Measurements from ENCODE around the gene BCL2L13.
A peak's percentile ranks its signal among the peaks of the same experiment; 100 is the strongest.

BCL2L13 gene

GRCh38 chr22:17705546-17705945 is 67.0 kb downstream of the BCL2L13 start:
- TF ChIP-seq CTCF (conservative IDR thresholded peaks at IDR 0.05; ENCODE audit: low read length), result no peak
- no peak overlapping the region for H3K4me3 ChIP-seq (ENCODE audit: low read length)
- no peak for DNase-seq (ENCODE audit: low read depth)

- peak; percentile 91 for DNase-seq (ENCODE audit: low read depth)
- peak overlapping the region; percentile 59 for H3K4me3 ChIP-seq (ENCODE audit: low read length)
- no peak for TF ChIP-seq CTCF (conservative IDR thresholded peaks at IDR 0.05; ENCODE audit: low read length)
Measured at GRCh38 chr22:17705951-17706900, 67.7 kb downstream of the BCL2L13 start.

GRCh38 chr22:17706947-17707346 is 68.4 kb downstream of the BCL2L13 start:
- TF ChIP-seq CTCF (conservative IDR thresholded peaks at IDR 0.05; ENCODE audit: low read length), result no peak
- DNase-seq (ENCODE audit: low read depth), result no peak
- peak overlapping the region; percentile 59 for H3K4me3 ChIP-seq (ENCODE audit: low read length)

GRCh38 chr22:17707526-17707925 is 69.0 kb downstream of the BCL2L13 start:
- peak; percentile 17 for DNase-seq (ENCODE audit: low read depth)
- TF ChIP-seq CTCF (conservative IDR thresholded peaks at IDR 0.05; ENCODE audit: low read length), result no peak
- H3K4me3 ChIP-seq (ENCODE audit: low read length), result peak overlapping the region; percentile 59

GRCh38 chr22:17710023-17710422 is 71.5 kb downstream of the BCL2L13 start:
- DNase-seq (ENCODE audit: low read depth), result no peak

GRCh38 chr22:17712441-17712840 is 73.9 kb downstream of the BCL2L13 start:
- peak; percentile 23 for DNase-seq (ENCODE audit: low read depth)
- TF ChIP-seq CTCF (conservative IDR thresholded peaks at IDR 0.05; ENCODE audit: low read length), result no peak
- no peak overlapping the region for H3K4me3 ChIP-seq (ENCODE audit: low read length)

More at GRCh38 chr22:17710023-17710422, 71.5 kb downstream of the BCL2L13 start:
- no peak overlapping the region for H3K4me3 ChIP-seq (ENCODE audit: low read length)
- no peak for TF ChIP-seq CTCF (conservative IDR thresholded peaks at IDR 0.05; ENCODE audit: low read length)

GRCh38 chr22:17716529-17716928 is 78.0 kb downstream of the BCL2L13 start:
- no peak for DNase-seq (ENCODE audit: low read depth)
- TF ChIP-seq CTCF (conservative IDR thresholded peaks at IDR 0.05; ENCODE audit: low read length), result no peak
- H3K4me3 ChIP-seq (ENCODE audit: low read length), result no peak overlapping the region
